GM23338 (cell line): ENCODE data around the gene NOP10. TPM values are rescaled to one million over a fixed set of nuclear protein-coding genes. Genes with fewer than 3 reads are reported as not detected.

Source experiments
- ATAC-seq: fragments of 200-7000 bp; cut with Tn5 transposase; 3 replicates; pipeline ENCODE4 v1.9.1; 2020
- DNase-seq: peaks from one replicate; pipeline ENCODE4 v3.0.0-alpha.2; 2015; ENCODE audit warnings: low spot score
- H2AFZ ChIP-seq: fragments of 200-600 bp; sonication (generic); 2 replicates; pipeline ENCODE4 v1.8.0; 2016; ENCODE audit warnings: antibody characterized with exemption, mild to moderate bottlenecking, moderate library complexity
- H3F3A ChIP-seq: fragments of 200-600 bp; sonication (generic); replicated peaks from 2 replicates; pipeline ENCODE4 v1.8.0; 2017; ENCODE audit warnings: antibody characterized with exemption, mixed run types, low read depth
- H3K27ac ChIP-seq: fragments of 200-600 bp; sonication (generic); 2 replicates; pipeline ENCODE4 v1.6.1; 2016; ENCODE audit warnings: low read depth
- H3K27me3 ChIP-seq: fragments of 200-600 bp; sonication (generic); 2 replicates; pipeline ENCODE4 v1.8.0; 2016; ENCODE audit warnings: mild to moderate bottlenecking, mixed run types, moderate library complexity; ENCODE audit not compliant: insufficient read depth
- H3K36me3 ChIP-seq: fragments of 200-600 bp; sonication (generic); 2 replicates; pipeline ENCODE4 v1.8.0; 2016; ENCODE audit warnings: mild to moderate bottlenecking; ENCODE audit not compliant: insufficient read depth
- H3K4me1 ChIP-seq: fragments of 200-600 bp; sonication (generic); 2 replicates; pipeline ENCODE4 v1.8.0; 2016; ENCODE audit warnings: mild to moderate bottlenecking, moderate library complexity; ENCODE audit not compliant: insufficient read depth
- H3K4me2 ChIP-seq: fragments of 200-600 bp; sonication (generic); 2 replicates; pipeline ENCODE4 v1.7.1; 2017; ENCODE audit warnings: mixed run types
- H3K4me3 ChIP-seq: fragments of 200-600 bp; sonication (generic); 2 replicates; pipeline ENCODE4 v1.6.1; 2016; ENCODE audit warnings: mixed run types
- H3K79me2 ChIP-seq: fragments of 200-600 bp; sonication (generic); replicated peaks from 2 replicates; pipeline ENCODE4 v1.8.0; 2017; ENCODE audit warnings: mild to moderate bottlenecking; ENCODE audit not compliant: insufficient read depth
- H3K9me2 ChIP-seq: fragments of 200-600 bp; sonication (generic); 2 replicates; pipeline ENCODE4 v1.8.0; 2017; ENCODE audit not compliant: insufficient read depth
- H4K20me1 ChIP-seq: fragments of 200-600 bp; sonication (generic); replicated peaks from 2 replicates; pipeline ENCODE4 v1.8.0; 2017; ENCODE audit warnings: mild to moderate bottlenecking; ENCODE audit not compliant: insufficient read depth
- H3K27ac Mint-ChIP-seq: 2 replicates; pipeline ENCODE4 v1.8.0; 2020; ENCODE audit warnings: inconsistent platforms, mild to moderate bottlenecking, moderate library complexity, mixed read lengths
- H3K27me3 Mint-ChIP-seq: 3 replicates; pipeline ENCODE4 v1.8.0; 2022; ENCODE audit warnings: low read depth, mild to moderate bottlenecking, moderate library complexity, mixed read lengths, inconsistent platforms; ENCODE audit not compliant: insufficient read depth, poor library complexity
- H3K36me3 Mint-ChIP-seq: 3 replicates; pipeline ENCODE4 v1.8.0; 2021; ENCODE audit warnings: low read depth, mild to moderate bottlenecking, inconsistent platforms, moderate library complexity, mixed read lengths
- H3K4me1 Mint-ChIP-seq: 3 replicates; pipeline ENCODE4 v1.8.0; 2020; ENCODE audit warnings: mild to moderate bottlenecking, inconsistent platforms, mixed read lengths
- H3K4me3 Mint-ChIP-seq: 3 replicates; pipeline ENCODE4 v1.8.0; 2021; ENCODE audit warnings: moderate library complexity, mild to moderate bottlenecking, inconsistent platforms, mixed read lengths
- H3K9me3 Mint-ChIP-seq: 3 replicates; pipeline ENCODE4 v1.8.0; 2020; ENCODE audit warnings: moderate library complexity, mild to moderate bottlenecking, inconsistent platforms, mixed read lengths
- CREB1 ChIP-seq: fragments of 250-450 bp; sonication (Bioruptor Pico); IDR thresholded peaks from 2 replicates; pipeline ENCODE4 v1.5.0; 2020; ENCODE audit warnings: low read depth, mild to moderate bottlenecking, moderate library complexity
- CTCF ChIP-seq, 2 experiments: fragments of 200-600 bp in 1 of 2; sonication (generic) in 1 of 2; conservative IDR thresholded peaks; 2 replicates each; pipeline versions ENCODE4 v1.5.1 to v1.6.1; 2016 to 2017; ENCODE audit warnings: antibody characterized with exemption in 2 of 2, low read depth in 2 of 2, mild to moderate bottlenecking in 2 of 2, moderate library complexity in 1 of 2
- EZH2 ChIP-seq: fragments of 200-600 bp; sonication (generic); IDR thresholded peaks from one replicate; pipeline ENCODE4 v1.8.0; 2017; ENCODE audit warnings: antibody characterized with exemption, mild to moderate bottlenecking, low read depth; ENCODE audit not compliant: unreplicated experiment
- EZH2phosphoT487 ChIP-seq: fragments of 200-600 bp; sonication (generic); IDR thresholded peaks from one replicate; pipeline ENCODE4 v1.8.1; 2018; ENCODE audit warnings: antibody characterized with exemption; ENCODE audit not compliant: unreplicated experiment
- JUNB ChIP-seq: IDR thresholded peaks from one replicate; pipeline ENCODE4 v1.6.1; 2016; ENCODE audit warnings: antibody characterized with exemption; ENCODE audit not compliant: unreplicated experiment
- NANOG ChIP-seq: IDR thresholded peaks from 2 replicates; pipeline ENCODE4 v1.6.1; 2016; ENCODE audit warnings: antibody characterized with exemption, borderline replicate concordance
- POLR2AphosphoS5 ChIP-seq: IDR thresholded peaks from 2 replicates; pipeline ENCODE4 v1.6.1; 2016; ENCODE audit warnings: antibody characterized with exemption, low read depth
- REST ChIP-seq: IDR thresholded peaks from one replicate; pipeline ENCODE4 v1.6.1; 2018; ENCODE audit warnings: antibody characterized with exemption; ENCODE audit not compliant: unreplicated experiment
- STAT1 ChIP-seq: IDR thresholded peaks from one replicate; pipeline ENCODE4 v1.6.1; 2016; ENCODE audit warnings: antibody characterized with exemption; ENCODE audit not compliant: unreplicated experiment
- ZNF114 ChIP-seq: fragments of 250-450 bp; sonication (Bioruptor Pico); IDR thresholded peaks from 2 replicates; pipeline ENCODE4 v1.5.0; 2020; ENCODE audit warnings: mild to moderate bottlenecking, moderate library complexity
- ZNF331 ChIP-seq: fragments of 250-450 bp; sonication (Bioruptor Pico); IDR thresholded peaks from 2 replicates; pipeline ENCODE4 v1.5.0; 2020; ENCODE audit warnings: low read depth, mild to moderate bottlenecking, moderate library complexity
- polyA plus RNA-seq: library from polyadenylated mRNA; unstranded; fragments of >200 nt; fragmentation: Nextera tagmentation; extraction: Ambion mirVana; gene quantifications from 2 replicates; pipeline ENCODE4 v1.2.1, GENCODE V29; 2016
- total RNA-seq: library from RNA; depleted of rRNA; stranded (reverse); fragments of >200 nt; shearing (Covaris generic); gene quantifications from 2 replicates; pipeline ENCODE4 v1.2.3, GENCODE V29; 2014
- TF ChIP-seq, protein P1 (sequence below): IDR thresholded peaks from 2 replicates; pipeline ENCODE4 v1.6.1; 2016; ENCODE audit warnings: antibody characterized with exemption
- TF ChIP-seq, protein P2 (sequence below): fragments of 250-450 bp; sonication (Bioruptor Pico); IDR thresholded peaks from 2 replicates; pipeline ENCODE4 v1.5.0; 2020; ENCODE audit warnings: mild to moderate bottlenecking, moderate library complexity

Gene NOP10
- total and polyA plus RNA-seq, 2 experiments from 2014 or later: 417 to 718 TPM

GRCh38 chr15:34365091-34365825, 22.3 kb upstream of the NOP10 start:
- H3K79me2 ChIP-seq: peaks cover 23% of the 10 kb centered on the region
- peaks cover 15% of the 10 kb centered on the region for H3K36me3 ChIP-seq
- peak overlapping the region; percentile 93 for H3K4me3 ChIP-seq
- Mint-ChIP-seq H3K27me3 (peaks cover 25% of the 10 kb centered on the region), H3K27ac (peak overlapping the region; percentile 55; the same call in 1 of the 2 replicates), H3K36me3 (peaks cover 41% of the 10 kb centered on the region), H3K4me1 (peaks cover 19% of the 10 kb centered on the region), H3K9me3 (no peaks in the 10 kb centered on the region; the same call in 2 of the 3 replicates), H3K4me3 (peak overlapping the region; percentile 97)
- H2AFZ ChIP-seq: no peak overlapping the region
- peak; percentile 34 for DNase-seq
- H3K27me3 ChIP-seq: no peaks in the 10 kb centered on the region
- H3K27ac ChIP-seq: no peak overlapping the region
- TF ChIP-seq CREB1 (no peak), EZH2phosphoT487 (no peak), POLR2AphosphoS5 (no peak), STAT1 (no peak), EZH2 (no peak), ZNF114 (CRISPR knock-in tag) (no peak), CTCF (conservative IDR thresholded peaks at IDR 0.05; ENCODE audit: low read depth in 2 of 2) (no peak), ZNF331 (CRISPR knock-in tag) (no peak), NANOG (no peak), JUNB (no peak), REST (no peak)
- TF ChIP-seq, protein P1, sequence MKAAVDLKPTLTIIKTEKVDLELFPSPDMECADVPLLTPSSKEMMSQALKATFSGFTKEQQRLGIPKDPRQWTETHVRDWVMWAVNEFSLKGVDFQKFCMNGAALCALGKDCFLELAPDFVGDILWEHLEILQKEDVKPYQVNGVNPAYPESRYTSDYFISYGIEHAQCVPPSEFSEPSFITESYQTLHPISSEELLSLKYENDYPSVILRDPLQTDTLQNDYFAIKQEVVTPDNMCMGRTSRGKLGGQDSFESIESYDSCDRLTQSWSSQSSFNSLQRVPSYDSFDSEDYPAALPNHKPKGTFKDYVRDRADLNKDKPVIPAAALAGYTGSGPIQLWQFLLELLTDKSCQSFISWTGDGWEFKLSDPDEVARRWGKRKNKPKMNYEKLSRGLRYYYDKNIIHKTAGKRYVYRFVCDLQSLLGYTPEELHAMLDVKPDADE: no peak
- TF ChIP-seq, protein P2, sequence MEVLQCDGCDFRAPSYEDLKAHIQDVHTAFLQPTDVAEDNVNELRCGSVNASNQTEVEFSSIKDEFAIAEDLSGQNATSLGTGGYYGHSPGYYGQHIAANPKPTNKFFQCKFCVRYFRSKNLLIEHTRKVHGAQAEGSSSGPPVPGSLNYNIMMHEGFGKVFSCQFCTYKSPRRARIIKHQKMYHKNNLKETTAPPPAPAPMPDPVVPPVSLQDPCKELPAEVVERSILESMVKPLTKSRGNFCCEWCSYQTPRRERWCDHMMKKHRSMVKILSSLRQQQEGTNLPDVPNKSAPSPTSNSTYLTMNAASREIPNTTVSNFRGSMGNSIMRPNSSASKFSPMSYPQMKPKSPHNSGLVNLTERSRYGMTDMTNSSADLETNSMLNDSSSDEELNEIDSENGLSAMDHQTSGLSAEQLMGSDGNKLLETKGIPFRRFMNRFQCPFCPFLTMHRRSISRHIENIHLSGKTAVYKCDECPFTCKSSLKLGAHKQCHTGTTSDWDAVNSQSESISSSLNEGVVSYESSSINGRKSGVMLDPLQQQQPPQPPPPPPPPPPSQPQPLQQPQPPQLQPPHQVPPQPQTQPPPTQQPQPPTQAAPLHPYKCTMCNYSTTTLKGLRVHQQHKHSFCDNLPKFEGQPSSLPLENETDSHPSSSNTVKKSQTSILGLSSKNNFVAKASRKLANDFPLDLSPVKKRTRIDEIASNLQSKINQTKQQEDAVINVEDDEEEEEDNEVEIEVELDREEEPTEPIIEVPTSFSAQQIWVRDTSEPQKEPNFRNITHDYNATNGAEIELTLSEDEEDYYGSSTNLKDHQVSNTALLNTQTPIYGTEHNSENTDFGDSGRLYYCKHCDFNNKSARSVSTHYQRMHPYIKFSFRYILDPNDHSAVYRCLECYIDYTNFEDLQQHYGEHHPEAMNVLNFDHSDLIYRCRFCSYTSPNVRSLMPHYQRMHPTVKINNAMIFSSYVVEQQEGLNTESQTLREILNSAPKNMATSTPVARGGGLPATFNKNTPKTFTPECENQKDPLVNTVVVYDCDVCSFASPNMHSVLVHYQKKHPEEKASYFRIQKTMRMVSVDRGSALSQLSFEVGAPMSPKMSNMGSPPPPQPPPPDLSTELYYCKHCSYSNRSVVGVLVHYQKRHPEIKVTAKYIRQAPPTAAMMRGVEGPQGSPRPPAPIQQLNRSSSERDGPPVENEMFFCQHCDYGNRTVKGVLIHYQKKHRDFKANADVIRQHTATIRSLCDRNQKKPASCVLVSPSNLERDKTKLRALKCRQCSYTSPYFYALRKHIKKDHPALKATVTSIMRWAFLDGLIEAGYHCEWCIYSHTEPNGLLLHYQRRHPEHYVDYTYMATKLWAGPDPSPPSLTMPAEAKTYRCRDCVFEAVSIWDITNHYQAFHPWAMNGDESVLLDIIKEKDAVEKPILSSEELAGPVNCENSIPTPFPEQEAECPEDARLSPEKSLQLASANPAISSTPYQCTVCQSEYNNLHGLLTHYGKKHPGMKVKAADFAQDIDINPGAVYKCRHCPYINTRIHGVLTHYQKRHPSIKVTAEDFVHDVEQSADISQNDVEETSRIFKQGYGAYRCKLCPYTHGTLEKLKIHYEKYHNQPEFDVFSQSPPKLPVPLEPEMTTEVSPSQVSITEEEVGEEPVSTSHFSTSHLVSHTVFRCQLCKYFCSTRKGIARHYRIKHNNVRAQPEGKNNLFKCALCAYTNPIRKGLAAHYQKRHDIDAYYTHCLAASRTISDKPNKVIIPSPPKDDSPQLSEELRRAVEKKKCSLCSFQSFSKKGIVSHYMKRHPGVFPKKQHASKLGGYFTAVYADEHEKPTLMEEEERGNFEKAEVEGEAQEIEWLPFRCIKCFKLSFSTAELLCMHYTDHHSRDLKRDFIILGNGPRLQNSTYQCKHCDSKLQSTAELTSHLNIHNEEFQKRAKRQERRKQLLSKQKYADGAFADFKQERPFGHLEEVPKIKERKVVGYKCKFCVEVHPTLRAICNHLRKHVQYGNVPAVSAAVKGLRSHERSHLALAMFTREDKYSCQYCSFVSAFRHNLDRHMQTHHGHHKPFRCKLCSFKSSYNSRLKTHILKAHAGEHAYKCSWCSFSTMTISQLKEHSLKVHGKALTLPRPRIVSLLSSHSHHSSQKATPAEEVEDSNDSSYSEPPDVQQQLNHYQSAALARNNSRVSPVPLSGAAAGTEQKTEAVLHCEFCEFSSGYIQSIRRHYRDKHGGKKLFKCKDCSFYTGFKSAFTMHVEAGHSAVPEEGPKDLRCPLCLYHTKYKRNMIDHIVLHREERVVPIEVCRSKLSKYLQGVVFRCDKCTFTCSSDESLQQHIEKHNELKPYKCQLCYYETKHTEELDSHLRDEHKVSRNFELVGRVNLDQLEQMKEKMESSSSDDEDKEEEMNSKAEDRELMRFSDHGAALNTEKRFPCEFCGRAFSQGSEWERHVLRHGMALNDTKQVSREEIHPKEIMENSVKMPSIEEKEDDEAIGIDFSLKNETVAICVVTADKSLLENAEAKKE (CRISPR knock-in tag): no peak
- H4K20me1 ChIP-seq: peaks cover 20% of the 10 kb centered on the region
- H3K9me2 ChIP-seq: no peaks in the 10 kb centered on the region
- peaks cover 17% of the 10 kb centered on the region for H3K4me1 ChIP-seq
- peaks cover 11% of the 10 kb centered on the region; the same call in 1 of the 2 replicates for H3F3A ChIP-seq
- no peak for ATAC-seq
- peak overlapping the region; percentile 98 for H3K4me2 ChIP-seq
